ENCODE data around the gene CELF4.

The CELF4 gene

DNA sequence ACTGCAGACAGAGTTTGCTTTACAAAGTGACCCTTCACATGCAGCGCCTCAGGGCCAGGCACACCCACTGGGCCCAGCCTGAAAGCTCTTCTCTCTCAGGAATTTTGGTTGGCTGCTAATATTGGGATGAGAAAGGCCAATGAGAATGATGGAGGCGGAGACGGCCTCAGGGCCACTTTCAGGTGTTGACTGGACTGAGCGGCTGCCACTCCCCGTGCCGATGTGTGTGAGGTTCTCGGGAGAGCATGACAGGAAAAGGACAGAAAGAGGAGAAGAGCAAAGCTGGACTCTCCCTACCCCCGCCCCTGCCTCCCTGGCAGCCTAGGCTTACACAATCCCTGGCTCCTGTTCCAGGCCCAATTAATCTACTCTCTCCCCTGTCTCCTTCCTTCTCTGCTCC is 155.7 kb downstream of the CELF4 start:
- Histone ChIP-seq H3K4me3 (ENCODE audit: low read depth, low read length) (no peak overlapping the region), H3K27ac (no peak overlapping the region), H3K27me3 (replicated peaks) (no peaks in the 10 kb centered on the region), H3K36me3 (replicated peaks) (no peaks in the 10 kb centered on the region)
- in situ Hi-C loops (cut with HindIII; ENCODE audit: low pct_ligation_motif_present, low sequenced_read_pairs) = no loop called here
- DNase-seq = no peak
- TF ChIP-seq CTCF (IDR thresholded peaks at IDR 0.05; ENCODE audit: low read depth, low read length, missing control alignments) = no peak

DNA sequence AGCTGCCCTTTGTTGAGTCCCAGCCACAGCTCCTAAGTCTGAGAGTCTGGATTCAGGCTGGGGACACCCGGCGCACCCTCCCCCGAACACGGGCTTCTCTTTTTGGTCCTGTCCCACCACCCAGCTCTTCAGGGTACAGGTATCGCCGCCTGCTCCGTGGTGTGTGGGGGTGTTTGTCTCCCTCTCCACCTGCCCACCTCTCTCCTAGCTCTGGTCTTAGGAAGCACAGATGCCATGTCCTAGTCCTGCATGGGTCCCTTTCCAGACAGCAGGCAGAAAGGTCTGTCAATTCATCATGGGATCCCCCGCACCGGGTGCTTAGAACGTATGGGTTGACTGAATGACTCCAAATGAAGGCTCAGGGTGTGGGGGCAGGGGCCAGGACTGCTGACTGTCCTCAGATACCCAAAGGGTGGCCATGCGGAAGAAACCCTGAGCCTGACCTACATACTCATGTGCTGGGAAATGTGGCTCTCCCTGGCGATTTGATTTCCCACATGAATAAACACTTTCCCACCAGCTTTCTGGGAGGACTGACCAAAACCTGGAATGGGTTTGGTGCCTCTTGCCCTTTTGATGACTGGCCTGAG is 156.8 kb downstream of the CELF4 start:
- Histone ChIP-seq H3K27me3 (replicated peaks) (no peaks in the 10 kb centered on the region), H3K27ac (no peak overlapping the region), H3K4me3 (ENCODE audit: low read depth, low read length) (no peak overlapping the region), H3K36me3 (replicated peaks) (no peaks in the 10 kb centered on the region)
- TF ChIP-seq CTCF (IDR thresholded peaks at IDR 0.05; ENCODE audit: low read depth, low read length, missing control alignments) = no peak
- in situ Hi-C loops (cut with HindIII; ENCODE audit: low pct_ligation_motif_present, low sequenced_read_pairs) = no loop called here
- DNase-seq = no peak

GRCh38 chr18:37407571-37407970 is 158.0 kb downstream of the CELF4 start:
- no peak for DNase-seq
- no peak overlapping the region for H3K4me3 ChIP-seq (ENCODE audit: low read depth, low read length)
- no peaks in the 10 kb centered on the region for H3K36me3 ChIP-seq (replicated peaks)
- TF ChIP-seq CTCF (IDR thresholded peaks at IDR 0.05; ENCODE audit: low read depth, low read length, missing control alignments) = no peak
- in situ Hi-C loops (cut with HindIII; ENCODE audit: low pct_ligation_motif_present, low sequenced_read_pairs) = no loop called here
- no peak overlapping the region for H3K27ac ChIP-seq
- H3K27me3 ChIP-seq (replicated peaks) = no peaks in the 10 kb centered on the region

DNA sequence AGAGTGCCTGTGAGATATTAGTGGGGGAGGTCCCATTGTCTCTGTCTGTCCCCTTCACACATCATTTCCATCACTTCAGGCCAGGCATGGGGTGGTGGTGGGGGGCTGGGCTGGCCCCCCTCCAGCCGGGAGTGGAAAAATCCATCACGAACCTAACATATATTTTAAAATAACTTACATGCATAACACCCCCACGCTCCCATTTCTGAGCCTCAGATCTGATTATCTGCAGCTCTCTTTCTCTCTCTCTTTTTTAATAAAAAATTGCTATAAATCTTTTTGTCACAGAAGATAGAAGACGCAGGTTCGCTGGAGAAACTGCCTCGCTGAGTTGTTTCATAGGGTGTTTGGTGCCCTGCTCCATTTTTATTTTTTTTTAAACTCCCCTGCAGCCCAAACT is 159.8 kb downstream of the CELF4 start:
- no peak overlapping the region for H3K4me3 ChIP-seq (ENCODE audit: low read depth, low read length)
- TF ChIP-seq CTCF (IDR thresholded peaks at IDR 0.05; ENCODE audit: low read depth, low read length, missing control alignments) = no peak
- H3K27me3 ChIP-seq (replicated peaks) = no peaks in the 10 kb centered on the region
- no peaks in the 10 kb centered on the region for H3K36me3 ChIP-seq (replicated peaks)
- in situ Hi-C loops (cut with HindIII; ENCODE audit: low pct_ligation_motif_present, low sequenced_read_pairs) = no loop called here
- H3K27ac ChIP-seq = no peak overlapping the region
- no peak for DNase-seq

DNA sequence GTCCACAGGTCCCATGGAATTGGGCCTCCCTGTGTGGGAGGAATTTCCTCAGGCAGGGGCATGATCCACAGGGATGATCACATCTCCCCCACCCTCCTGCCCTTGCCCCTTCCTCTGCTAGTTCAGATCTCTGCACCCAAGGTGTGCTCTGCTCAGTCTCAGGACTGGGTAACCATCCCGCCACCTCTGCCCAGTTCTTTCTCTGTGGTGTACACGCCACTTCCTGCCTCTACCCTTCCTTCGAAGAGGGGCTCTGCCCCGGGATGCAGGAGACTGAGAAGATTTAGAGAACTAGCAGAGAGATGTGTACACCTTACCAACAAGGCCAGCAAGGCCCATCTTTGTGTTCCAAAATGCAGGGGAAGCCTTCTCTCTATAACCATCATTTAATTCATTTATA is 160.4 kb downstream of the CELF4 start:
- no peak for TF ChIP-seq CTCF (IDR thresholded peaks at IDR 0.05; ENCODE audit: low read depth, low read length, missing control alignments)

DNA sequence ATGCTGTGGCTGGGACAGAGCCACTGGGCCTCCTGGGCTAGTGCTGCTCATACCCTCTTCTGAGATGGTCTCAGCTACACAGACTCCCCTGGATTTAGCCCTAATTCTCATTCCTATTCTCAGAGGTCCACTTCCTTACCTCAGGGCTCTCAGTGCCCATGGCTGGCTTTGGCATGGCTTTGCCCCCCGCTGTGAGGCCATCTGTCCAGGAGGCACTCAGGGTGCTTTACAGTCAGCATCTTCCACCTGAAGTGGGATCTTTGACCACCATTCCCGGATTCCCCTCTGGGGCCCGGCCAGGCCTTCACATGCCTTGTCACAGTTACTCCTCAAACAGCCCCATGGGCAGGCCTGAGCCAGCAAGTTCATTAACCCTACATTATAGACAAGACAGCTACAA is 161.8 kb downstream of the CELF4 start:
- no peak overlapping the region for H3K27ac ChIP-seq
- no peak overlapping the region for H3K4me3 ChIP-seq (ENCODE audit: low read depth, low read length)
- H3K27me3 ChIP-seq (replicated peaks) = no peaks in the 10 kb centered on the region
- no peak for TF ChIP-seq CTCF (IDR thresholded peaks at IDR 0.05; ENCODE audit: low read depth, low read length, missing control alignments)
- no peaks in the 10 kb centered on the region for H3K36me3 ChIP-seq (replicated peaks)
- DNase-seq = no peak
- in situ Hi-C loops (cut with HindIII; ENCODE audit: low pct_ligation_motif_present, low sequenced_read_pairs) = no loop called here

More for the DNA sequence above, 160.4 kb downstream of the CELF4 start:
- Histone ChIP-seq H3K36me3 (replicated peaks) (no peaks in the 10 kb centered on the region), H3K27me3 (replicated peaks) (no peaks in the 10 kb centered on the region), H3K27ac (no peak overlapping the region), H3K4me3 (ENCODE audit: low read depth, low read length) (no peak overlapping the region)
- DNase-seq = no peak
- in situ Hi-C loops (cut with HindIII; ENCODE audit: low pct_ligation_motif_present, low sequenced_read_pairs) = no loop called here
